Endothelial cell of umbilical vein (primary cell): ENCODE measurements around the gene OXCT2. TPM values are rescaled to one million over a fixed set of nuclear protein-coding genes. Genes with fewer than 3 reads are reported as not detected.

Experiments
- BruUV-seq: library from RNA; stranded (reverse); fragments of 400-500 nt; replicated peaks from 2 replicates; lab custom pipeline; 2021; lab: Mats Ljungman, UMichigan
- CTCF ChIA-PET: fragments of 300-600, 350-600 bp; sonication (Branson Sonifier 250); formaldehyde crosslinking; loops from one replicate; lab custom pipeline; 2021; ENCODE audit warnings: antibody characterized with exemption, inconsistent platforms; lab: Charles Lee
- POLR2A ChIA-PET: fragments of 300-600, 350-600 bp; sonication (Branson Sonifier 250); formaldehyde crosslinking; loops from one replicate; lab custom pipeline; 2021; ENCODE audit warnings: antibody characterized with exemption, inconsistent platforms; lab: Charles Lee
- DNase-seq: peaks from one replicate; pipeline ENCODE4 v3.0.0-alpha.2; 2011; ENCODE audit warnings: low read depth, low spot score
- FAIRE-seq: peaks from 2 replicates; lab custom pipeline; 2011; peaks lifted over from hg19 to GRCh38; lab: Jason Lieb, UNC
- H2AFZ ChIP-seq: 2 replicates; pipeline ENCODE4 v1.6.0; 2012; ENCODE audit warnings: low read depth, low read length, control low read depth, inconsistent platforms
- H3K27ac ChIP-seq: 2 replicates; pipeline ENCODE4 v1.5.1; 2011; ENCODE audit warnings: low read depth, mild to moderate bottlenecking, control low read depth, low read length, moderate library complexity; ENCODE audit not compliant: insufficient read depth
- H3K27me3 ChIP-seq, 2 experiments: 2 replicates each; pipeline versions ENCODE4 v1.6.0 to v1.6.1; 2011; ENCODE audit warnings: low read length in 2 of 2, mixed read lengths in 1 of 2; ENCODE audit not compliant: control insufficient read depth in 2 of 2, insufficient read depth in 2 of 2
- H3K36me3 ChIP-seq, 2 experiments: 2 replicates in 1 of 2; 3 replicates in 1 of 2; pipeline ENCODE4 v1.5.1; 2011; ENCODE audit warnings: low read length in 2 of 2, mild to moderate bottlenecking in 1 of 2, moderate library complexity in 1 of 2; ENCODE audit not compliant: control insufficient read depth in 2 of 2, insufficient read depth in 2 of 2; ENCODE audit errors: extremely low read depth in 1 of 2
- H3K4me1 ChIP-seq: 3 replicates; pipeline ENCODE4 v1.5.1; 2011; ENCODE audit warnings: mild to moderate bottlenecking, low read length; ENCODE audit not compliant: control insufficient read depth, insufficient read depth; ENCODE audit errors: extremely low read depth
- H3K4me2 ChIP-seq: 2 replicates; pipeline ENCODE4 v1.6.1; 2011; ENCODE audit warnings: low read length, control low read depth, mixed read lengths; ENCODE audit not compliant: insufficient read depth
- H3K4me3 ChIP-seq, 3 experiments: fragments of 200-600 bp in 1 of 3; sonication (generic), shearing (Covaris generic) in 1 of 3; replicated peaks in 1 of 3; 2 replicates each; pipeline ENCODE4 v1.5.1; 2011 to 2016; ENCODE audit warnings: control low read depth in 3 of 3, low read length in 3 of 3, mild to moderate bottlenecking in 2 of 3, inconsistent platforms in 1 of 3, low read depth in 1 of 3, moderate library complexity in 1 of 3; ENCODE audit not compliant: insufficient read depth in 1 of 3
- H3K79me2 ChIP-seq: 2 replicates; pipeline ENCODE4 v1.6.0; 2012; ENCODE audit warnings: low read length, inconsistent platforms; ENCODE audit not compliant: control insufficient read depth, insufficient read depth
- H3K9ac ChIP-seq: replicated peaks from 2 replicates; pipeline ENCODE3; 2011; ENCODE audit warnings: low read length, control low read depth; ENCODE audit not compliant: insufficient read depth; ENCODE audit errors: extremely low read depth
- H3K9me1 ChIP-seq: replicated peaks from 3 replicates; pipeline ENCODE4 v1.6.0; 2011; ENCODE audit warnings: mild to moderate bottlenecking, low read length; ENCODE audit not compliant: control insufficient read depth, insufficient read depth; ENCODE audit errors: extremely low read depth
- H3K9me3 ChIP-seq: replicated peaks from 2 replicates; pipeline ENCODE4 v1.5.1; 2012; ENCODE audit warnings: low read length, inconsistent platforms; ENCODE audit not compliant: control insufficient read depth, insufficient read depth
- H4K20me1 ChIP-seq: replicated peaks from 2 replicates; pipeline ENCODE3; 2011; ENCODE audit warnings: mild to moderate bottlenecking, low read length; ENCODE audit not compliant: control insufficient read depth, insufficient read depth; ENCODE audit errors: extremely low read depth
- EZH2 ChIP-seq: IDR thresholded peaks from 2 replicates; pipeline ENCODE4 v1.6.1; 2012; ENCODE audit warnings: borderline replicate concordance, low read depth, mild to moderate bottlenecking, moderate library complexity, low read length, inconsistent platforms; ENCODE audit not compliant: severe bottlenecking
- FOS ChIP-seq: IDR thresholded peaks from 2 replicates; pipeline ENCODE4 v1.6.1; 2011; ENCODE audit warnings: mild to moderate bottlenecking, low read length, moderate library complexity, borderline replicate concordance; ENCODE audit not compliant: insufficient read depth
- GATA2 ChIP-seq: IDR thresholded peaks from 2 replicates; pipeline ENCODE4 v1.7.0; 2011; ENCODE audit warnings: low read depth, mild to moderate bottlenecking, moderate library complexity, mixed read lengths, low read length; ENCODE audit not compliant: insufficient read length, insufficient read depth
- JUN ChIP-seq: IDR thresholded peaks from 2 replicates; pipeline ENCODE4 v1.6.1; 2011; ENCODE audit warnings: borderline replicate concordance, low read depth; ENCODE audit not compliant: insufficient read length, insufficient read depth
- MYC ChIP-seq: IDR thresholded peaks from one replicate; pipeline ENCODE4 v1.6.1; 2011; ENCODE audit warnings: mild to moderate bottlenecking, low read depth, low read length
- POLR2A ChIP-seq: IDR thresholded peaks from 2 replicates; pipeline ENCODE4 v1.6.1; 2012; ENCODE audit warnings: low read depth, mild to moderate bottlenecking, control low read depth, low read length
- POLR2AphosphoS5 ChIP-seq: IDR thresholded peaks from 2 replicates; pipeline ENCODE4 v1.6.1; 2012; ENCODE audit warnings: low read depth, mild to moderate bottlenecking, control low read depth, low read length, moderate library complexity; ENCODE audit not compliant: insufficient read depth
- dilution Hi-C: fragments of 300-500 bp; cut with MboI; formaldehyde crosslinking; loops from one replicate; pipeline ENCODE4 v1.15.0; 2019; ENCODE audit warnings: low sequenced_read_pairs; ENCODE audit not compliant: extremely low pct_ligation_motif_present
- intact Hi-C: fragments of 100-400 bp; cut with micrococcal nuclease; formaldehyde crosslinking; loops from one replicate; pipeline ENCODE4 v1.10.0; 2022
- polyA plus RNA-seq, 4 experiments: library from polyadenylated mRNA; depleted of rRNA in 3 of 4; stranded (reverse) in 3 of 4; unstranded in 1 of 4; fragments of >200 nt; gene quantifications; 2 replicates each; pipeline versions ENCODE4 v1.2.1 to v1.2.3, GENCODE V29; 2011 to 2012; ENCODE audit warnings: missing spikeins in 1 of 4
- total RNA-seq: library from RNA; stranded (reverse); gene quantifications from 2 replicates; pipeline ENCODE4 v1.2.3, GENCODE V29; 2021
- TF ChIP-seq, protein P1 (sequence below): IDR thresholded peaks from 2 replicates; pipeline ENCODE4 v1.6.1; 2011; ENCODE audit not compliant: insufficient read depth, insufficient read length
- TF ChIP-seq, protein P2 (sequence below), 2 donors: IDR thresholded peaks; 1 replicate in 1 of 2; 2 replicates in 1 of 2; pipeline ENCODE4 v1.5.1; 2011; ENCODE audit warnings: low read length in 2 of 2, mild to moderate bottlenecking in 2 of 2, moderate library complexity in 2 of 2, control low read depth in 1 of 2, inconsistent platforms in 1 of 2, low read depth in 1 of 2; ENCODE audit not compliant: insufficient read depth in 1 of 2; ENCODE audit errors: extremely low read depth in 1 of 2

The OXCT2 gene
- total and polyA plus RNA-seq, 2 donors (not counting 3 experiments of a cell fraction or from before 2014, with no cell fraction given) = 0.60 to 0.84 TPM

- TF ChIP-seq GATA2 (no peak), EZH2 (no peak), POLR2AphosphoS5 (no peak), MYC (no peak), POLR2A (no peak), JUN (no peak), FOS (no peak)
- TF ChIP-seq, protein P1, sequence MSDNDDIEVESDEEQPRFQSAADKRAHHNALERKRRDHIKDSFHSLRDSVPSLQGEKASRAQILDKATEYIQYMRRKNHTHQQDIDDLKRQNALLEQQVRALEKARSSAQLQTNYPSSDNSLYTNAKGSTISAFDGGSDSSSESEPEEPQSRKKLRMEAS = no peak
- TF ChIP-seq, protein P2, sequence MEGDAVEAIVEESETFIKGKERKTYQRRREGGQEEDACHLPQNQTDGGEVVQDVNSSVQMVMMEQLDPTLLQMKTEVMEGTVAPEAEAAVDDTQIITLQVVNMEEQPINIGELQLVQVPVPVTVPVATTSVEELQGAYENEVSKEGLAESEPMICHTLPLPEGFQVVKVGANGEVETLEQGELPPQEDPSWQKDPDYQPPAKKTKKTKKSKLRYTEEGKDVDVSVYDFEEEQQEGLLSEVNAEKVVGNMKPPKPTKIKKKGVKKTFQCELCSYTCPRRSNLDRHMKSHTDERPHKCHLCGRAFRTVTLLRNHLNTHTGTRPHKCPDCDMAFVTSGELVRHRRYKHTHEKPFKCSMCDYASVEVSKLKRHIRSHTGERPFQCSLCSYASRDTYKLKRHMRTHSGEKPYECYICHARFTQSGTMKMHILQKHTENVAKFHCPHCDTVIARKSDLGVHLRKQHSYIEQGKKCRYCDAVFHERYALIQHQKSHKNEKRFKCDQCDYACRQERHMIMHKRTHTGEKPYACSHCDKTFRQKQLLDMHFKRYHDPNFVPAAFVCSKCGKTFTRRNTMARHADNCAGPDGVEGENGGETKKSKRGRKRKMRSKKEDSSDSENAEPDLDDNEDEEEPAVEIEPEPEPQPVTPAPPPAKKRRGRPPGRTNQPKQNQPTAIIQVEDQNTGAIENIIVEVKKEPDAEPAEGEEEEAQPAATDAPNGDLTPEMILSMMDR (IDR thresholded peaks at IDR 0.05; ENCODE audit: extremely low read depth in 1 of 2, insufficient read depth in 1 of 2, low read depth in 1 of 2, low read length in 2 of 2) = no peak
- dilution Hi-C loops = no loop called here
These were observed 8.7 kb upstream of the OXCT2 start for GRCh38 chr1:39779821-39780220.

More at GRCh38 chr1:39779821-39780220, 8.7 kb upstream of the OXCT2 start:
- H3K36me3 ChIP-seq = no peaks in the 10 kb centered on the region
- H3K9me1 ChIP-seq = no peaks in the 10 kb centered on the region
- H3K9ac ChIP-seq = no peak overlapping the region
- intact Hi-C loops = no loop called here
- H3K9me3 ChIP-seq = no peaks in the 10 kb centered on the region
- no TSS peak for BruUV-seq
- no peak overlapping the region for H3K27ac ChIP-seq
- ChIA-PET CTCF (interaction anchor here (0.9 kb wide), 1 partner anchor 138 kb away, joined by 3 read pairs; no protein-coding TSS in a partner anchor), POLR2A (no interaction called here)
- FAIRE-seq (no peak), DNase-seq (no peak)
- no peak overlapping the region for H2AFZ ChIP-seq
- H3K4me1 ChIP-seq = no peaks in the 10 kb centered on the region
- H3K4me2 ChIP-seq = no peak overlapping the region
- no peaks in the 10 kb centered on the region for H4K20me1 ChIP-seq
- no peaks in the 10 kb centered on the region for H3K79me2 ChIP-seq
- H3K4me3 ChIP-seq = no peak overlapping the region
- peaks cover 0 to 3% of the 10 kb centered on the region in 2 experiments for H3K27me3 ChIP-seq
